Islet of Langerhans (tissue), 1 donor: ENCODE results near the gene NRXN3.

Source experiments
- FAIRE-seq: peaks from one replicate; lab custom pipeline; 2011; peaks lifted over from hg19 to GRCh38; lab: Jason Lieb, UNC

The NRXN3 gene

DNA sequence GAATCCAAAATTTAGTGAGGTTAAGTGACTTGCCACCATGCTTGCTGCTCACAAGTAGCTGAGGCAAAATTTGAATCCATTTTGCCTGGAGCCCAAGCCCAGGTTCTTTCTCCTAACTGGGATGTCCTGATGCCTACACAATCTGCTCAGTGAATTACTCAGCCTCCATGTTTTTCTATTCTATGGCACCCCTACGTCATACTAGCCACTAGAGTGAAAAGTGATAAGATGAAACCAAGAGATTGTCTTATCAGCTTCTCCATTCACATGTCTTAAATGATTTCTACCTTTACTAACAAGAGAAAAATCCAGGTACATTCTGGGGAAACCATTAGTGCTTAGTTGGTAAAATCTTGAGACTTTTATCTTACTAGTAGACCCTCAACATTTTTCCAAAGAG is 1321.0 kb downstream of the NRXN3 start:
- no peak for FAIRE-seq

DNA sequence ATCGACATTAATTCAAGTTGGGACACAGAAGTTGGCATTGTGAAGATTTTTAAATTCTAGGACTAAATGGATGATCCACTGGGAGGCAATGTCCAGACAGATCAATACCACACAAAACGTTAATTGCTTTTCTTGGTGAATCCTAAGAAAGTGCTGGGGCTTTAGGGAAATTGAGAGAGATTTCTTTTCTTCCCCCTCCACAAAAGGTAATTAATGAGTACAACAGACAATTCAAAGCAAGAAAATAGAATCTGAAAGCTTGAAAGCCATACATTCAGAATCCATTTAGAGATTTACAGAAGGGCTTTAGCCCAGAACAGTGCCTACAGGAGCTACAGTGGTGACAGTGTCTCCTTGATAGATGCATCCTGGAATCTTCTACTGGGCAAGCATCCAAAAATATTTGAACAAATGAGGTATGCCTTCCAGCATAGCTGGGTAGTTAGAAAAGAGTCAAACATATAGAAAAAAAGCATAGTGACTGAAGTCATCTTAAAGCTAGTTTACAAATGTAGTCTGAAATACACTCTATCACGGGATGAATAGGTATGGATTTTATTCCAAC is 1323.0 kb downstream of the NRXN3 start:
- no peak for FAIRE-seq

DNA sequence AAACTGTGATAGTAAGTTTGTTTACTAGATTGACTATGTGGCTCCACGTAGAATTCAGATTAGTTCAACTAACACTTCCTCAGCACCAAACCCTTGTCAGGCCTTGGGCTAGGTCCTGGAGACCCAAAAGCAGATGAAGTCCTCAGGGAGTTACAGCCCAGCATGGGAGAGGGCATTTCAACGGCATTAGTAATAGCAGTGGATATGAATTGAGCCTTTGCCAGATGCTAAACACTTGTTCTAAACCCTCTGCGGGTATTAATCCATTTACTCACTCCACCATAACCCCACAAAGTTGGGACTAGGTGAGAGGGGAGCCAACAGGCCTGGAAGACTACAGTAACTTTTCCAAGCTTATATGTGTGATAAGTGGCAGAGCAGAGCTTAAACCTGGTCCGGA is 1326.5 kb downstream of the NRXN3 start:
- FAIRE-seq = no peak

DNA sequence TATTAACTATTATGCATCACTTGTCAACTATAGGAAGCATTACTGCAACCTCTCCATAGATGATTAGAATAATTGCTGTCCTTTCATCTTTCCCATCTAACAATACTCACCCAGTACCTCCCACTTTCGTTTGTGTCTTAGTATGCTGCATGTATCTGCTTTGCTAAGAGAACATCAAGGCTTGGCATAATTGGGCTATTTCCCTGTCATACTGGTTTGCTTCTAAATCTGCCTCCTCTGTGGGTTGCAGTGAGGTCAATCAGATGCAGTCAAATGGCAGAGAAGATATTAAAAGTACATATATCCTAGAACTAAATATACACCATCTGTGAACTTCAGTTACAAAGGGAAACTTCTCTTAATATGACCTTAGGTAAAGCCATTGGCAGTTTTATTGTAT is 1330.3 kb downstream of the NRXN3 start:
- FAIRE-seq = no peak

DNA sequence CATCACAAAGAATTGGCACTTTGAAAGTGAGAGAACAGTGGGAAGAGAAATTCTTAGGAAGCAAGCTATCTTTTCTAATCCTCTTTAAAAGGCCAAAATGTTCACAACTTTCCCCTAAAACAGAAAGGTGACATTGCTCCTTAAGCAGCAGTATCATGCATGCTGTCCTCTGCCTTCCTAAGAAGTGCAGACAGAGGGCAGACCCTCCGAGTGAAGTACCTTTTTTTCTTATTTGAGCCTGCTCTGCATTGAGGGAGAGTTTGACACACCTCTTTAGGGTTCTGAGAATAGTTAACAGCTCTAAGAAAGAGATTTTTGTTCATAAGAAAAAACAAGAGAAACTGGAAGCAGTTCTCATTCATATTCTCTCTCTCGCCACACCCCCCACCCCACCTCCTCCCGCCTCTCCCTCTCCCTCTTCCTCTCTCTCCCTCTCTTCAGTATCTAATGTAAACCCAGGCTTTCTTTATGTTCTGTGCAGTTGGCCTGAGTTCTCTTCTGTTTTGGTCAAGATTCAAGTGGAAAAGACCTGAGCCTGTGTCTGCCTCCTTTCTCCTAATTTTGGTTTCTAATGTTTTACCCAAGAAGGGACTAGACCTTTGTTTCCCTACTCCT is 1332.1 kb downstream of the NRXN3 start:
- FAIRE-seq = no peak

DNA sequence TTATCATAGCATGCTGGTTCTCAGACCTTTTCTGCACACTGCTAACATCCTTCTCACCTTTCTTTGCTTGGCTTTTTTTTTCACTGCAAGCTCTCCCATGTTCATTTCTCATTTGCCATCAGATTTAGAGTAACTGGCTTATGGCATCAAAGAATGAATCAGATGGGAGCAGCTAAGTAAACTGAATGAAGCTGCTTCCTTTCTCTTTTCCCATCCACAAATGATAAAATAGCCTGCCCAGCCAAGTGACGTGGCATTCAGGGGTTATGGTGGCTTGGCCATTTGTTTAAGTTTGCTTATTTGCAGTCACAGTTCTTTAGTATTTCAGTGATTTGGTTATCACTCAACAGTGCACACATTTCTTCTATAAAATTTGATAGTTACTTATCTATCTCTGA is 1332.6 kb downstream of the NRXN3 start:
- FAIRE-seq = no peak

DNA sequence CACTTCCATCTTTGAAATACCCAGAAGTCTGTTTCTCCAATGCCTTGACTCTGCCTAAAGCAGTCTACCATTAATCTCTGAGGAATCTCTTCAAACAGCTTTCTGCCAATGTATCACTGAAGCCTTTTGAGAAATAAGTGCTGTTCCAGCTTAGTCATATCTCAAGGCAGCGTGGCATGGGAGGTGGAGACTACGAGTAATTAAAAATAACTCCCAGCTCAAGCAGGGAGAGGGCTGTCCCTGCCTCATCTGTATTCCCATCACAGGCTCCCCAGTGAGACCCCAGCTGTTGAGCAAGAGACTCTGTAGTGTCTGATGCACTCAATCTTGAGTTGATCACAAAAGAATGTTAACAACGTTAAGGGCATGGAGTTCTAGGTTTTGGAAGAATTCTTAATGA is 1340.5 kb downstream of the NRXN3 start:
- FAIRE-seq = no peak

DNA sequence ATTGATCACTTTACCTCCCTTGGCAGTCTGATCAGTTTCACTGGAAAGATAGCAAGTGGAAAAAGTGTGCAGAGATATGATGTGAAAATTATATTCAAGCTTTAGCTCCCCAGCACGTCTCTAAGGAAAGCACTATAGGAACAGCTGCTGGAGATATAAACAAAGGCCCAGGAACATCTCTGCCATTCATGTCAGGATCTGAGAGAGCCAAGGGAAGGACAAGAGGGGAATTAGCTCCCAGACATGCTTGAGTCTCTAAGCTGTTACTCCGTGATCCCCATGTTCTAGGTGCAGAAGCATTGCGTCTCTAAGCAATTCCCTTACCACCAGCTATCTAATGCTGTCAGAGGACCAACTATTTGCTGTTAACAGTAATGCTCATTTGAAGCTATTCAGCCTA is 1341.0 kb downstream of the NRXN3 start:
- no peak for FAIRE-seq

DNA sequence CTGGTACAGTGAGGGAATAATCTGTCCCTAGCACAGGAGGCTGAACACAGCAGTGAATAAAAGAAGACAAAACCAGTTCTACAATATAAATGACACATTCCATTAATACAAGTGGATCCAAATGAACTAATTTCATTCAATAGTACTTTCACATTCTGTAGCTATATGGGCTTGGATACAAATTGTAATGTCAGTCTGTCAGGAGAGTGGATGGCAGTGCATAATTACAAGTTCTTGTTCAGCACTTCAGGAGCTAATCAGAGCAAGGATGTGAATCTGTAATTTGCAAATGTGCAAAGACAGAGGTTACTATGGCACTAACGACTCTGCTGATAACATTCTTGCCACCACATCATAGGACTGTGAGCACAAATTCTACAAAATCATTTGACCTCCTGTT is 1343.3 kb downstream of the NRXN3 start:
- no peak for FAIRE-seq

DNA sequence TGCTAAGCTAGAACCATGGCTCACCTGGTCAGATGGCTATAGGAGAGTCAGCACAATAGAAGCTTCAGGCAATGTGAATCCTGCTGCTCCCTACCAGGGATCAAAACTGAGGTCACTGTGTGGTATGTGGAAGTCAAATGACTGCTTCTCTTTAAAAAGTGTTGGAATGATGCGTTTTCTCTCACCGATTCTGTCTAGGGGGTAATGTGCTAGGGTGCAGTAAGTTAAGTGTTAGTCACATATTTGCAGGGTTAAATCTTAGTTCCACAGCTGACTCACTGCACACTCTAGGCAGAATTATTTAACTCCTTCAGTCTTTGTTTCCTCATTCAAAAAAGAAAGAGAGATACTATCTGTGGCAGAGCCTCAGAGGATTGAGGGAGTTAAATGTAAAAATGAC is 1344.5 kb downstream of the NRXN3 start:
- no peak for FAIRE-seq

DNA sequence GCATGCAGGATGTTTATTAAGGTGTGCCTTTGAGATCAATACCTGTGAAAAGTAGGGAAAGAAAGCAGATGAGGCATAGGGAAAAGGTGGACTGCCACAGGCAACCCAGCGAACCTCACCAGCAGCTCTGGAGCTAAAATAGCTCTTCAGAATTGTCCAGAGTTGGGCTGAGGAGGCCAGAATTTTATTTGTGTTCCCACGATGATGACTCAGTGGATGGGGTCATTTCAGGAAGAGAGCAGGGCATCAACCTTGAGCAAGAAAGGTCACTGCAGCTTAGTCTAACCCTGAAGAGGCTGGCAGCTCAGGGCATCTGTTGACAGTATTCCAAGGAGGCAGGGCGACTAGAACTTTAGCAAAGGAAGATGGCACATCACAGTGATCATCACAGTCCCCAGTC is 1345.0 kb downstream of the NRXN3 start:
- FAIRE-seq = no peak

DNA sequence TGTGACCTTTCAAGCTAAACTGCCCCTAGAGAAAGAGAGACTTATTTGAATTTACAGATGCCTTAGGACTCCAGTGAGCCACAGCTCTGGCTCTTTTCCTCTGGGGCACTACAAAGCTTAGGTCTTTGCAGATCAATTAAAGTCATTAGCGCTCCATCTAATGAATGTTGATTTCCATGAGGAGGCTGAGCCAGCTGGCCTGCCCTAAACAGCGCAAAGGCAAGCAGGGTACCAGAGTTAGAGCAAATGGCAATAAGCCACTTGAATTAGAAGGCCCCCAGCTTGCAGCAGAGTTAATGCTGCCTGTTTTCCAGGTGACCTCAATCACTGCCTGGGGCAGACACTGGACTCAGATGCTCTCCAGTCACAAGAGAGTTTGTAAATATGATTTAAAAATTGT is 1345.8 kb downstream of the NRXN3 start:
- no peak for FAIRE-seq

DNA sequence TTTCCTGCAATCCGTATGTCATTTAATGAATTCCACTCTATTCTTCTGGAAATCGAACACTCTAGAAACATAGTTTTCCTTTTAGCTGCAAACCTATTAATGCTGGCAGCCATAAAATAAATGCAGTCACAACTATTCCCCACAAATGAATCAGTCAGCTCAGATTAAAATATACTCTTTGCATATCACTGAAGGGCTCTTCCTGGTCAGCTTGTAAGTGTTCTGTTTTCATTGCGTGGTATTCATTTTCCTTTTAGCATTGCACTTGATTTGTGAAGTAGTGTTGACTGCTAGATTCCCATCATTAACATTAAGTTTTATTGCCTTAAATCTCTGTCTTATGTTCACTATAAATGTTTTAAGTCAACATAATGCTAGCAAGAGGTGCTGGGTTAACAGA is 1355.2 kb downstream of the NRXN3 start:
- no peak for FAIRE-seq

DNA sequence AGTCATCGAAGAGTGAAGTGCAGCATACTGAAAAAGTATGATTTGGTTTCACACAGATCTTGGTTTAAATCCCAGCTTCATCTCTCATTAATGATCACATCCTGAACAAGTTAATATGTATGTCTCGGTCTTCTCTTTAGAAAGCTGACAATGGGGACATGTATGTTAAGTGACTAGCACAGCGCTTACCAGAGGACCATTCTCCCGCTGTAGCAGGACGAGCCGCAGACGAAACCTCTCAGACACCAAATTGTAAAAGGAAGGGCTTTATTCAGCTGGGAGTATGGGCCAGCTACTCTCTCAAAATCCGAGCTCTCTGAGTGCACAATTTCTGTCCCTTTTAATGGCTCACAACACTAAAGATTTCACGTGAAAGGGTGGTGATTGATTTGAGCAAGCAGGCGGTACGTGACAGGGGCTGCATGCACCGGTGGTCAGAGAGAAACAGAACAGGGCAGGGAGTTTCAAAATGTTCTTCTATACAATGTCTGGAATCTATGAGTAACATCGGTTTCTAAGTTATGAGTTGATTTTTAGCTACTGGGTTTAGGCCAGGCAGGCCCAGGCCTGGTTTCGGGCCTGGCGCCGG is 1358.7 kb downstream of the NRXN3 start:
- FAIRE-seq = no peak

DNA sequence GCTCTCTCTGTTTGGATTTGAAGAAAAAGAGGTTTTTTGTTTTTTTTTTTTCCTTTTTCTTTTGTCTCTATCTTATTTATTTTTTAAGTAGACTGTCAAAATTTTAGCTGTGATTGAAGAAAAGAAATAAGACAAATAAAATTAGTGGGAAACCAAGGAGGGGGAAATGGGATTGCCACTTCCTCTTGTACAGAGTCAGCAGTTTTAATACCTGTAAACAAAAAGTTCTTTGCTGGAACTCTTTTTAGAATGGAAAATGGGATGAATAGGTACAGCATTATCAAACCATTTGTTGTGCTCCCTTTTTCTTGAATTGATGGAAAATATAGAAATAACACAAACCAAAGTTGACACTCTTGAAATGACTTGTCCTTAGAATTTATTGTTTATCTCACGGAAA is 1360.4 kb downstream of the NRXN3 start:
- no peak for FAIRE-seq

DNA sequence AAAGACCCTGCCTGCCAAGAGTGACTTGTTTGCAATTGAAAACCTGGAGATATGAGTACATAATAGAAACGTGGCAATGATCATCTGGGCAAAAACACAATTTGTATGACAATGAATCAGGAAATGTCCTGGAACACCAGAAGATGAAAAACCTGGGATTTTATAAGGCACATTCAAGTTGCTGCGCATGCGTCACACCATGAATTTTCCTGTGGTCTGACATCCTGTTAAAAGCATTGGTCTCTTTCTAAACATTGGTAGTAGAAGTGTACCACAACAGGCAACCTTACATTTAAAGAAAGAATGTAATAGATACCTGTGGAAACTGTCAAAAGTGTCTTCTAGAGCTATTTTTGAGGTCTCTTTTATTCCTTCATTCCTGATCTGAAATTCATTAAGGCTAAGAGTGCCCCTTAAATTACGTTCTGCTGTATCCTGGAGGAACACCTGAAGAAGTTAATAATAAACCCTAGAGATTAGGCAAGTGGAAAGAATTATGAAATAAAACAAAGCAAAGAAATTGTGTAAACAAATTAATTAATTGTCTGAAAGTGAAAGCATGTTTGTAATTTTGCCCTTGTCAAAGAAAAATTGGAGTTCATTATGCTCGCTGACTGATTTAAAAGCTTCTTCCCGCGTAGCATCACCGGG is 1364.7 kb downstream of the NRXN3 start:
- no peak for FAIRE-seq

DNA sequence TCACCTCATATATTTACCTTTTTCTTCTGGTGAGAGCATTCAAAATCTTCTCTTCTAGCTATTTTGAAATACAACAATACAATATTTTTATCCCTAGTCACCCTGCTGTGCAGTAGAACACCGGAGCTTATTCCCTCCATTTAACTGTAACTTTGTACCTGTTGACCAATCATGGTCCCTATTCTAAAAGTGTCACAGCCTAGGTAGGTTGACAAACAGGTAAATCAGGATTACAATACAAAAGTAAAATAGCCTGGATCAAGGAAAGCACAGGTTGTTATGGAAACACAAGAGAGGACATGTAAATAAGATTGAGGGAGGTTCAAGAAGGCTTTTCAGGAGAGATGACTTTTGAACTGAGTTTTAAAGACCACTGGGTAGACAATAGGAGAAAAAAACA is 1370.2 kb downstream of the NRXN3 start:
- FAIRE-seq = no peak

DNA sequence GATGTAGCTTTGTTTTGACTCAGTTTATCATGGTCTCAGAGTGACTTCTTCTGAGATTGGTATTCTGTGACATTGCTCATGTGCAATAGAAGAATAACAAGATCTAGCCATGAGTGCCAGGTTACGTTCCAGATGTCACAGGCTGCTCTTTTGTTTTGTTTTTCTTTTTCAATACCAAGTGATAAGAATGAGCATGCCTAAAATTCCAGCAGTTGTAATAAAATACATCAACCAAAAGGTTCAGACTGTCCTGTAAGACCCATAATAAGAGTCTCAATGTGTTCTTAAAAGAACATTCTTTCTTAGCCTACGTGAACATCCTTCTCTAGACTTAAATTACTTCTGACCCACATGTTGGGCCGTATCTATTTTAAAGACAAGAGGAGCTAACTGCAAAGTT is 1371.9 kb downstream of the NRXN3 start:
- FAIRE-seq = no peak

DNA sequence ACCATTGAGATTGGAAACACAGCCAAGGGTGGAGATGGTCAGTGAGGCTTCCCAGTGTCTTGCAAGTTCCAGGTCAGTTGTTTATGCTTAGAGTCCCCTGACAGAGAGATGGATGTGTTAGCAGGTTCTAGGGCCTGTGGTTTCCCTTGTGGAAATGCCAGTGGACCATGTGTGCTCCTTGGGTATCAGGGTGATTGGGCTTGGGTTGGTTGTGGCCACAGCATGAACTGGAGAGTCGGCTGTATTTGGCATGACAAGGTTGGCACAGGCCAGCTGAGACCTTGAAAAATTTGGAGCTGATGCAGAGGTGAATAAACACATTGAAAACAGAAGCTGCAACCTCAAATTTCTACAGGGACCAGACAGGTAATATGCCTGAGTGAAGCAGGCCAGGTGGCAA is 1373.2 kb downstream of the NRXN3 start:
- FAIRE-seq = no peak

DNA sequence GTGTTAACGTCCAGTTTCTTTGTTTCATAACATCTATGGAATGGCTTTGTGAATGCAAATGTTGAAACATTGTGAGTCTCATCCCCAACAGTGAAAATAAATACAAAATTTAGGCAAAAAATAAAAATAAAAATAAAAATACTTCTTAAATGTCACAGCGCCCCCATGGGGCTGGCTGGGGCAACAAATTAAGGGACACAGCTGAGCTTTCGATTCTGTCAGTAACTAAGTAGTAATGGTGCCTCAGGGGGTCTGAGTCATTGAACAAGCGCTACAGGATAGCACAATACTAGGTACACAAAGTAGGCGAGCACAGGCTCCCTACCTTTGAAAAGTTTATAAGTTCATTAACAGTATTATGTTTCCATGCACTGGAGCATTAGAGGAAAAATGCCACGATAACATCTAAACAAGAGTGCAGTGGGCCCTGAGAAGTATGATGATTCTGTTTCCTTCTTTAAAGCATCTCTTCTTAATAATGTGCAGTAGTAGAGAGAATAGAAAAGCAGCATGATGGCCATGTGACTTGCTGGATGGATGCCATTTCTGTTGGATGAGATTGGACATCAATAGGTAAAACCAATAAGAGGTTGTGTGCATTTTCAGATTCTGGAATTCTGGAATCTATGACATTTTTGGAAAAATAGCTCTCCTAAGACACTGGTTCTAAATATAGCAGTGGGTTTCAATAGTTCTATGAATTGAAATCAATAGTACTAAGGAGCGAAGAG is 1374.0 kb downstream of the NRXN3 start:
- no peak for FAIRE-seq

DNA sequence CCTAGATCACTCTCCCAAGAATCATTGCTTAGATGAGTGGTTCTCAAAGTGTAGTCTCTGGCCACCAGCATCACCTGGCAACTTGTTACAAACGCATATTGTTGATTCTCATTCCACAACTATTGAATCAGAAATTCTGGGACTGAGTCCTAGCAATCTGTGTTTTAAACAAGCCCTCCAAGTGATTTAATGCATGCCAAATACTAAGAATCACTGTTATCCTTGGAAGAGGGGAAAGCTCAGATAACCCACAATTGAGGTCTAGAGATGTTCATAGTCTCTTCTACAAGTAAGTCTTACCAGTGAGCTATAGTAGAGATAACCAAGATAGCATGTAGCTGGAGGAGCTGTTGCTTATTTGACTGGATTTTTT is 1374.5 kb downstream of the NRXN3 start:
- FAIRE-seq = no peak

DNA sequence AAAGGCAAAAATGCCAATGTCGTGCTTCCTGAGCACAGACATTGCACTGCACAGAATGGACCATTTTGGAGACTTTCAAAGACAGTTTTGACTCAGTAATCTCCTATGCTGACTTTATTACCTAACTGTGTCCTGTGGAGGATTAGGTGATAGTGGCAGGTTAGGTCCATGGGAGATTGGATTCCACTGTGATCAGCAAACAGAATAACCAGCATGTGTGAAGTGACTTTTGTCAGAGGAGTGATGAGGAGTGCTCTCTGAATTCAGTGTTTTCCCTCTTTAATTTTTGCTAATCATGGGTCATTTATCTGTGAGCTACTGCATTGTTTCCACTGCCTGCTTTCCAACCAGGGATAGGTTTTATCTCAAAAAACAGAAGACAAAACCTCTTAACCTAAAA is 1378.7 kb downstream of the NRXN3 start:
- no peak for FAIRE-seq

DNA sequence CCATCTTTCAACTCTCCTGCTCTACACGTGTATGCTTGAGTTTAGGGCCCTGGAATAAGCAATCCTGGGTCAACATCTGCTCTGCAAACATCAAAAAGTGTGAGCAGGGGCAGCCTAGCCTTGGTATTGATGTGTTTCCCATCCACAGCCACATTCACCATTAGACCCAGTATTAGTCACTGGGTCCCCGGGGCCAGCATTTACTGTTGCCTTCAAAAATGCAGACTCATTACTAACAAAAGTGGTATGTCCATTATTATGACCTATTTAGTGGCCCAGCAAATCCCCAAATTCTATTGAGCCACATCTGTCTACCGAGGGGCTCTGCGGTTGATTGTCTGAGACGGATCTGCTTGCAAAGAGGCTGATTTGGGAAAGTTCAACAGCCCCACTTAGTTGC is 1379.3 kb downstream of the NRXN3 start:
- no peak for FAIRE-seq
